Measurements from ENCODE around the gene RUNX2.

The RUNX2 gene

DNA sequence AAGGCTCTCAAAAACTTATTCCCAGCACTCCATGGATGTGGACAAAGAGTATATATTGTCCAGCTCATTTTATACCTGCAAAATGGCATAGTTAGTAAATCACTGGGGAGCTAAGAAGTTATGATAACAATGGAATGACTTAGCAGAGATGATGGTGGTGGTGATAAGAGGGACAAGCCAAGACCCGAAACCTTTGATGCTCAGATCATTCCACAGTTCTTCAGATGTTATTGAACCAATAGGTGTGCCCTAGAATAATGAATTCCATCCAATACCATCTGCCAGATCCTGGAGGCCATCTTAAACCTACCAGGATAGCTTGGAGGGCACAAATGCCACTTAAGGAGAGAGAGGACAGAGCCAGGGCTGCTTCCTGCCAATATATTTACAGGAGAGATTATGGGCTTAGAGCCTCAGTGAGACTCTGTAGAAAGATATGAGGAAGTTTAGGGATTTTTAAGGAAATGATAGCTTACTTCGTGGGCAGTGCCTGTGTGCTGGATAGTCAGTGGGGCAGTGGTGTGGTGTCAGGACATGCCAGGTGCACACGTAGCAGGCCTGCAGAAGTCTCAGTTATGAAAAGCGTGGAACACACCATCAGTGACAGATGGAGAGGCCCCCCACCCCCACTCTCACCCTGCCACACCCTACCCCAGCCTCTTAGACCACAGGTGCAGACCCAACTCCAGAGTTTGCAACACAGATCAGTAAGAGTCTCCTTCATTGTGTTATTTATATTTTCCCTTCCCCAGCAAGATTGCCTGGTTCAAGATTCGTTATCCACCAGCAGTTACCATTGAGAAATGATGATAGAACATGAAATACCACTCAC lies 259.3 kb downstream of the RUNX2 start:
- DNase-seq (ENCODE audit: low spot score) = no peak

DNA sequence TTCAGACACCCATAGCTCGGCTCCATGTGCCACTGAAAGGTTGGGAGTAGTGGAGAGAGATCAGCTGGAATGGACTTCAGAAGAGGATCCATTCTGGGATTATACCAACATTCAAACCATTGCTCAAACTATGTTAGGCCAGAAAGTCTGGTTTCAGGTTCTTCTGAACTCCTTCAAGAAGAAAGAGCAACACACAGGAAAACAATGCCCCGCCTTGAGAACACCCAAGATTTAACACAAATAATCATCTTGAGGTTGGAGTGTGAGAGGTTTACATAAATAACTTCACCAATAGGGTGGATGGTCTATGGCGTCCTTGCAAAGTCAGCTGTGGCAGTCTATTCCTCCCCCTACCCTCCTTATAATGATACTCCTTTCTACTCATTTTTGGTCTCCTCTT lies 261.2 kb downstream of the RUNX2 start:
- DNase-seq (ENCODE audit: low spot score) = no peak

DNA sequence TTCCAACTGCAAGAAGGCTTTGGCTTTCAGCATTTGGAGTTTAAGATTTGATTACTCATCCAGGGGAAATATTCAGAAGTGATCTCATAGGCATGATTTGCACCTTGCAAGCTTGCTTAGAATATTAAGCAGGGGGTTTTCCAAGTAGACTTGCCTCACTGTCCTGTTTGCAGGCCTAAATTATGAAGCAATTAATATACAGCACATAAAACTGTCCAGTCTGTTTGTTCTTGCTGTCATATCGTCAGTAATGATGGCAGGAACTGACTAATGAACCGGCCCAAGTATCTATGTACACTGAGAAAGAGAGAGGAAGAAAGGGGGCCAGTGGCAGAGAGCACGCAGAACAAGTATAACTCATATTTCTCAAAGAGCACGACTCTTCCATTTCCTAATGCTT lies 262.1 kb downstream of the RUNX2 start:
- no peak for DNase-seq (ENCODE audit: low spot score)

- no peak for DNase-seq (ENCODE audit: low spot score)
Measured at GRCh38 chr6:45590696-45591184, 262.6 kb downstream of the RUNX2 start.

DNA sequence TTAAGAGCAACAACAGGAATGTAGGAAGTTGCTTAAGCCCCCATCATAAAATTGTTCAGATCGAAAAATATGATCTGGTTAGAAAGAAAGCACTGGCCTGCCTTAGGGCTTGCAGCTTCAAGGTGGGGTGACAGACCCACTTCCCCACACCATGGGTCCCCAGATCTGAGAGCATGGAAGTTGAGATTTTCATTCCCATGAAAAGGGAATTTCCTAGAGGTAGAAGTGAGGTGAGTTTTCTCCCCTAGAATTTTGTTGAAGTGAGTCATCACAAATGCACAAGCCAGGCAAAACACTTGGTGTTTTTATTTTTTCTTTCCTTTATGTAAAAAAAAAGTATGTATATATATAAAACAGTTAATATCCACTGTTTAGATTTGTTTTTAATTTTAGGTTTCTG lies 263.2 kb downstream of the RUNX2 start:
- DNase-seq (ENCODE audit: low spot score) = no peak

- DNase-seq (ENCODE audit: low spot score) = no peak
Measured at GRCh38 chr6:45591890-45592289, 263.8 kb downstream of the RUNX2 start.

GRCh38 chr6:45592991-45593390 lies 264.9 kb downstream of the RUNX2 start:
- DNase-seq (ENCODE audit: low spot score) = no peak

- no peak for DNase-seq (ENCODE audit: low spot score)
Measured at GRCh38 chr6:45595010-45595851, 267.1 kb downstream of the RUNX2 start.

DNA sequence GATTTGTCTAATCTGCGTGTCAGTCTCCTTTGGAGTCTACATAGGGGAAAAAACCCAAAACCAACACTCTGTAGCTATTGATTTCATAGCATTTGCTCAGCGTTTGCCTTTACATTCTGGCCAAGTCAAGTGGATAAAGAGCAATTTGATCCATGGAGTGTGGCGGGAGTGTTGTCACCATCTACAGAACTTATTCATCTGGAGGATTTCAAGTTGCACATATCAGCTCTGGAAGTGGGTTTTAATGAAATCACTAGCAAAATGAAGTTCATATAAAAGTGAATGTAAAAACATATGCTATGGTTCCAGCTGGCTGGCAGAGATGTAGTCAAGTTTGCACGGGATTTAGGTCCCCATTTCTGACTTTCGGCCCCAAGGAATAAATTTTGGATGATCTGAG lies 269.3 kb downstream of the RUNX2 start:
- no peak for DNase-seq (ENCODE audit: low spot score)

- DNase-seq (ENCODE audit: low spot score) = no peak
Measured at GRCh38 chr6:45599053-45599452, 270.9 kb downstream of the RUNX2 start.

- no peak for DNase-seq (ENCODE audit: low spot score)
Measured at GRCh38 chr6:45605971-45606370, 277.8 kb downstream of the RUNX2 start.

DNA sequence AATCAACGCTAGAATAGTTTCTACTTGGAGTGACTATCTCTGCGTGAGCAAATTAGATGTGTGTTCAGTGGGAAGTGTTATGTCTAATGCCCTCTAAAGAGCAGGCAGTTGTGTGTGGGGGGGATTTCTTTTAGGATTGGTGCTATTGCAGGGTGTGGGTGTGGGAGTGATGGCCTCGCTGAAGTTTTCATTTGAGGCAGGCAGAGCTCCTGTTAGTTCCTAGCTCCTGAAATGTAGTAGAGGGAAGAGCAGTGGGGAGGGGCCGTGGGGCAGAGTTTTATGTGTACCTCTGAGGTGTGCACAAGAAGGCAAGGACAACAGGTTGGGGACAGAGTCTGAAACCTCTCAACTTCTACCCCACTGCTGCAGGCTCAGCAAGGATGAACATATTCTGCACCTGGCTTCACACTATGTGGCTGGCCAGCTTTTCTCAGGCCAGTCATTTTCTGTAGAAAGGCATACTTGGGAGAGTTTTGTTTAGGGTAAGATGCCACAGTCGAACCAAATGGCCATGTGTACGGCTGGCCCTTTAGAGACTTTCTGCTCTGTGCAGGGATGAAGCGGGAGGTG lies 278.8 kb downstream of the RUNX2 start:
- no peak for DNase-seq (ENCODE audit: low spot score)

GRCh38 chr6:45607798-45608197 lies 279.7 kb downstream of the RUNX2 start:
- no peak for DNase-seq (ENCODE audit: low spot score)

GRCh38 chr6:45608252-45608913 lies 280.3 kb downstream of the RUNX2 start:
- DNase-seq (ENCODE audit: low spot score) = no peak

- no peak for DNase-seq (ENCODE audit: low spot score)
Measured at GRCh38 chr6:45609141-45609638, 281.1 kb downstream of the RUNX2 start.

DNA sequence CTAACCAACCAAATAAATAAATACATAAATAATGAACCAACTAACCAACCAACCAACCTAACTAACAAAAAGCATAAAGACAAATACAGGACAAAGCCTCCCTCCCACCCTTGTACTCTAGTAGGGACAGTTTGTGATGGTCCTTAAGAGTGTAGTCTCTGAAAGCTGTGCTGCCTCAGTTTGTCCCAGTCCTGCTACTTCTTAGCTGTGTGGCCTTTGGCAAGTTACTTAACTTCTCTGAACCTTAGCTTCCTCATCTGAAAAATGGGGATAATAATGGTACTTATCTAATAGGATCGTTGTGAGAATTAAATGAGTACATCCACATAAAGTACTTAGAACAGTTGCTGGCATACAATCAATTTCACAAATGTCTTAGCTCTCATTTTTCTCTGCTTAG lies 282.2 kb downstream of the RUNX2 start:
- DNase-seq (ENCODE audit: low spot score) = no peak

DNA sequence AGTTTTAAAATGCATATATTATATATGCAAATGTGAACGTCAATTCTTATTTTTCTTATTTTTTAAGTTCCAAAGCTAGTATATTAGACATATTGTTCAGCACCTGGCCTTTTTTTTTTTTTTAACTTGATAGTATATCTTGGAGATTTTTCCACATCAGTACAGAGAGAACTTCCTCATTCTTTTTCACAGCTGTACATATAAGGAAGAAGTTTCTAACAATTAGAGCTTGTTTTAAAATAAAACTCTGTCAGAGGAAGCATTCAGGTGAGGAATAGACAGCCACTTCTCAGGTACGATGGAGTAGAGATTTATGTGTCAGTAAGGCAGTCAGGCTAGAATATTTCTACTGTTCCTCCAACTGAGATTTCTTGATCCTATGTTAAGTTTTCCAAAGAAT lies 282.7 kb downstream of the RUNX2 start:
- DNase-seq (ENCODE audit: low spot score) = no peak

- no peak for DNase-seq (ENCODE audit: low spot score)
Measured at GRCh38 chr6:45611491-45611890, 283.4 kb downstream of the RUNX2 start.

GRCh38 chr6:45613656-45614055 lies 285.5 kb downstream of the RUNX2 start:
- DNase-seq (ENCODE audit: low spot score) = no peak

- DNase-seq (ENCODE audit: low spot score) = no peak
Measured at GRCh38 chr6:45614488-45615285, 286.6 kb downstream of the RUNX2 start.

DNA sequence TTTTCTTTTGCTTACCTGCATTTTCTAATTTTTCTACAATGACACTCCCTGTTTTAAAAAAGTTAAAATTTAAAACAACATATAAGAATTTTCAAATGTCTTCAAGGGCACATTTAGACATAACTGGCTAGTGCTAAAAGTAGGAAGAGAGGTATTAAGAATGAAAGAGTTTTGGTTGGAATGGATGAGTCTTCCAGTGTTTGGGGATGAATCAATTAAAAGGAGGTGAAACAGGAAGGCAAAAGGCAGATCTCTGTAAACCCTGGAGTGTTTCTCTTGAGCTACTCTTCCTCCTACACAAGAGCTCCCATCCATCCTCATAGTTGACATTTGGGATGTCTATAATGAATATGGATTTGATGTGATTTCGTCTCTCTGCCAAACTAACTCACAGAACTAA lies 288.1 kb downstream of the RUNX2 start:
- no peak for DNase-seq (ENCODE audit: low spot score)

Measured in hematopoietic multipotent progenitor cell treated with erythropoietin and hydrocortisone succinate and interleukin-3 and kit ligand, for 15 days (in vitro differentiated cells).